ENCODE data around the gene LRP2.
"Not testable (repeated sequence)": the region's sequence is repeated elsewhere in the genome, so short reads cannot be mapped to it uniquely, and the experiment has no call there.

The LRP2 gene

DNA sequence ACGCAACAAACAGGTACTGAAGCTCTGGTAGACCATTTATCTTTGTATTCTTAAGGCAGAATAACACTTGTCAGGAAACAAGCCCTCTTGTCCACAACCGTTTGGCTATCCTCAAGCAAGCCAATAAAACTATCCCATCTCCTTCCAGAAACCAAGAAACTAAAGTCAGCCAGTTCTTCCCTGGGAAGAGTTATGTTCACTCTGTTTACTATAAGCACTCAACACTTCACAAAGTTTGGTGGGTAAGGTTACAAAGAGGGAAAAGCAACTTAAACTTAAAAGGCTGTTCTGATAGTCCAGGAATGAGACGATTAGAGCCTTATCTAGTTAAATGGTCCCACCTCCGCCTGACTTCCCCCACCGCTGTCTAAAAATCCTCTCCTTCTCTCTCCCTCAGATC lies 25.6 kb downstream of the LRP2 start:
- TF ChIP-seq, protein P1, sequence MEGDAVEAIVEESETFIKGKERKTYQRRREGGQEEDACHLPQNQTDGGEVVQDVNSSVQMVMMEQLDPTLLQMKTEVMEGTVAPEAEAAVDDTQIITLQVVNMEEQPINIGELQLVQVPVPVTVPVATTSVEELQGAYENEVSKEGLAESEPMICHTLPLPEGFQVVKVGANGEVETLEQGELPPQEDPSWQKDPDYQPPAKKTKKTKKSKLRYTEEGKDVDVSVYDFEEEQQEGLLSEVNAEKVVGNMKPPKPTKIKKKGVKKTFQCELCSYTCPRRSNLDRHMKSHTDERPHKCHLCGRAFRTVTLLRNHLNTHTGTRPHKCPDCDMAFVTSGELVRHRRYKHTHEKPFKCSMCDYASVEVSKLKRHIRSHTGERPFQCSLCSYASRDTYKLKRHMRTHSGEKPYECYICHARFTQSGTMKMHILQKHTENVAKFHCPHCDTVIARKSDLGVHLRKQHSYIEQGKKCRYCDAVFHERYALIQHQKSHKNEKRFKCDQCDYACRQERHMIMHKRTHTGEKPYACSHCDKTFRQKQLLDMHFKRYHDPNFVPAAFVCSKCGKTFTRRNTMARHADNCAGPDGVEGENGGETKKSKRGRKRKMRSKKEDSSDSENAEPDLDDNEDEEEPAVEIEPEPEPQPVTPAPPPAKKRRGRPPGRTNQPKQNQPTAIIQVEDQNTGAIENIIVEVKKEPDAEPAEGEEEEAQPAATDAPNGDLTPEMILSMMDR (IDR thresholded peaks at IDR 0.05; ENCODE audit: low read depth, low read length, missing control alignments) = no peak
- no peak overlapping the region for H3K4me3 ChIP-seq (ENCODE audit: low read depth, low read length)
- DNase-seq (ENCODE audit: low read depth) = no peak

DNA sequence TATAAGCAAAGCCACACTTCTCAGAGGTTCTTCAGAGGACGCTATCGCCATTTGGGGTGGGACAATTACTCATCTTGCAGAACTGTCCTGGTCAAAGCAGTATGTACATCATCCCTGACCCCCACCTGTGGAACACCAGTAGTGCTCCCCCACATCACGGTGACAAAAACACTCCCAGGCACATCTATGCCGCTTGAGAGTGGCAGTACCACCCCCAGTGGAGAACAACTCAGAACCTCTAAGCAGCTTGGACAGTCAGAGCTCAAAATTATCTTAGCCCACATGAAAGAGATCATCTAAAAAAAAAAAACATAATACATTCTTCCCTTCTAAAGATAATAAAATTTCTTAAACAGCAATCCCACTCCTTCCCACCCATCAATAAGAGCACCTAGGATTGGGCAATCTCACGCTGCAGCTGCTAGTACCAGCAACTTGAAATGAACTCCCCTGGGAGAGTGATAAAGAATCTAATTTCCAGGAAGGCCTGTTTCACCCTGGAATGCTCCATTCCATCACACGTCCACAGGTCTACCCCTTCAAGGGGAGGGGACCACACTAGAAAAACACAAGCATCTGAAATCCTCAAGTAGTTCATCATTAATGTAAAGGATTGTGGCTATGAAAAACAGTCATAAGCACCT lies 31.7 kb downstream of the LRP2 start:
- DNase-seq (ENCODE audit: low read depth) = no peak
- no peak overlapping the region for H3K4me3 ChIP-seq (ENCODE audit: low read depth, low read length)
- TF ChIP-seq, protein P1 (IDR thresholded peaks at IDR 0.05; ENCODE audit: low read depth, low read length, missing control alignments) = no peak

DNA sequence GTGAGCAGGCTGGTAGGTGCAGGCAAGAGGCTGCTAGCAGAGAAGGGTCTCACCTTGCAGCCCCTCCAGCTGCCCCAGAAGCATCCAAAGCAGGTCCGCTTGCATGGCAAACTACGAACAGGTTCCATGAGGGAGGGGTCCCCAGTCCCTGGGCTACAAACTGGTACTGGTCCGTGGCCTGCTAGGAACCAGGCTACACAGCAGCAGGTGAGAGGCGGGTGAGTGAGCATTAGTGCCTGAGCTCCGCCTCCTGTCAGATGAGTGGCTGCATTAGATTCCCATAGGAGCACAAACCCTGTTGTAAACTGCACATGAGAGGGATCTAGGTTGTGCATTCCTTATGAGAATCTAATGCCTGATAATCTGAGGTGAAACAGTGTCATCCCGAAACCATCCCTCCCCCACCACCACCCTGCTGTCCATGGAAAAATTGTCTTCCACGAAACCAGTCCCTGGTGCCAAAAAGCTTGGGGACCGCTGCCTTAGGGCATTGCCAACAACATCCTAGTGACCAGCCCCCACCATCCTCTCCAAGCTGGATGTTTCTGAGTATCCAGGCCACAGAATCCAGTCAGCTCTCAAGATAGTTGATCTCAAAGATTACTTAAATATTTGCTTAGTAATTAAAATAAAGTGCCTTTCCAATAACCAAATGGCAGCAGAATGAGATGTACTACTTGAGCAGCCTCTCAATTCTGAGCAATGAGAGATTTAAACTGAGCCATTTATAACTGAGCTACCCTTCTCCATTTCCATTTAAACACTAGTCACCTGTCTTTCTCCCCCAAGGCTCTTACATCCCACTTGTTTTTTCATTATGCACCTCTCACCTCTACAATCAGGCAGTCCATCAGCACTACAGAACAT lies 32.4 kb downstream of the LRP2 start:
- TF ChIP-seq, protein P1 (IDR thresholded peaks at IDR 0.05; ENCODE audit: low read depth, low read length, missing control alignments) = no peak
- H3K4me3 ChIP-seq (ENCODE audit: low read depth, low read length) = no peak overlapping the region
- no peak for DNase-seq (ENCODE audit: low read depth)

DNA sequence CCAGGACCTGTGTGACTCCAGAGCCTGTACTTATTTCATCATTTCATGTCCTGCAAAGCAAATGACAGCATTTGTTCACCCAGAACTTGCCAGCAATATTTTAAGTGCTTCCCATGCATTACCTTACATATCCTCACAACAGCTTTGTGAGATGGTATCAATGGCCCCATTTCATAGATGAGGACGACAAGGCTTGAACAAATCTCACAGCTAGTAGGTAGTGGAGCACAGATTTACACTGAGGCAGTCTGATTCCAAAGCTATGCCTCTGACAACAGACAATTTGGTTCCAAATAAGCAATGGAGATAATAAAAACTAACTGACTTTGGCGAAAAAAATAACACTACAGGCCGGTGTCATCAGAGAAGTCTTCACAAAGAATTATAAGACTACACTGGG lies 33.5 kb downstream of the LRP2 start:
- no peak for DNase-seq (ENCODE audit: low read depth)
- H3K4me3 ChIP-seq (ENCODE audit: low read depth, low read length) = no peak overlapping the region
- TF ChIP-seq, protein P1 (IDR thresholded peaks at IDR 0.05; ENCODE audit: low read depth, low read length, missing control alignments) = no peak

DNA sequence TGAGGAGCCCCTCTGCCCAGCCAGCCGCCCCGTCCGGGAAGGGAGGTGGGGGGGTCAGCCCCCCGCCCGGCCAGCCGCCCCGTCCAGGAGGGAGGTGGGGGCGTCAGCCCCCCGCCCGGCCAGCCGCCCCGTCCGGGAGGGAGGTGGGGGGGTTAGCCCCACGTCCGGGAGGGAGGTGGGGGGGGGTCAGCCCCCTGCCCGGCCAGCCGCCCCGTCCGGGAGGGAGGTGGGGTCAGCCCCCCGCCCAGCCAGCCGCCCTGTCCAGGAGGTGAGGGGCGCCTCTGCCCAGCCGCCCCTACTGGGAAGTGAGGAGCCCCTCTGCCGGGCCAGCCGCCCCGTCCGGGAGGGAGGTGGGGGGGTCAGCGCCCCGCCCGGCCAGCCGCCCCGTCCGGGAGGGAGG lies 34.5 kb downstream of the LRP2 start:
- not testable (repeated sequence) for H3K4me3 ChIP-seq (ENCODE audit: low read depth, low read length)

DNA sequence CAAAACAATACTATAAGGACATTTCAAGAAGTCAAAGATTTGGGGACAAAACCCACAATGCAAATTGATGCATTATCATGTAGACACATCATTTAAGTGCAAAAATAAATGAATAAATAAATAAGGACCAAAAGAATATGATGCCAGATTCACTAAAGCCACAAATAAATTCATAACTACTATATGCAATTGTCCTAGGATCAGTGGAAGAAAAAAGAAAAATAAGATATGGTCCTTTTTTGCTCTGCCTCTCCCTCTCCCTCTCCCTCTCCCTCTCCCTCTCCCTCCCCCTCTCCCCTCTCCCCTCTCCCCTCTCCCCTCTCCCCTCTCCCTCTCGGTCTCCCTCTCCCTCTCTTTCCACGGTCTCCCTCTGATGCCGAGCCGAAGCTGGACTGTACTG lies 36.4 kb downstream of the LRP2 start:
- DNase-seq (ENCODE audit: low read depth) = not testable (repeated sequence)

More for the DNA sequence above, 34.5 kb downstream of the LRP2 start:
- not testable (repeated sequence) for DNase-seq (ENCODE audit: low read depth)

DNA sequence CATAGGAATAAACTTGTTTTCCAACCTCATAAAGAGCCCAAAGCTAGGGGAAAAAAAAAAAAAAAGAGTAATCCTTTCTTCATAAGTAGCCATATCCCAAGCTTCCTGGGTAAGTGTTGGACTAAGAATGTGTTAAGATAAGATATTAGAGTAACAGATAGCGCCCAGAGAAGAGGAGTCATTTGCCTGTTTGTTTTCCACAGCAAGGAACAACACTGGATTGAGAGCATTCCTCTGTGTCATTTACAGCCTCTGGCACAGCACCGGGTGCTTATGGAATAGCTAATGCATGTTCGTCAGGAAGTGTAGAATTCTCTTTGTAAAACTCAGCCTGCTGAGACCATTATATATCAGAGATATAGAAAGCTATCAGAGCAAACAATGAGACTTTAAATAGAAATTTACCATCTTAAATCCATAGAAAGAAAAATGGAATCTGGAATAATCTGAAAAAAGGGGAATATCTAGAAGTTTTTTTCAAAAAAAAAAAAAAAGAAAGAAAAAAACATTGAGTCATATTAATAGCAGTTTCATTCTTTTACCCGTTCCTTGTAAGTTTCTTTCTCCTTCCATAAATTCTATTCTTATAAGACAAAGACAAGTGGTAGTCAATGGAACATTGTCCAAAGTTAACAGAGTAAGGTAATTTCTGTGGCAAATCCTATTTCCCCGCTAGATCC lies 37.6 kb downstream of the LRP2 start:
- H3K4me3 ChIP-seq (ENCODE audit: low read depth, low read length) = no peak overlapping the region
- DNase-seq (ENCODE audit: low read depth) = no peak
- TF ChIP-seq, protein P1 (IDR thresholded peaks at IDR 0.05; ENCODE audit: low read depth, low read length, missing control alignments) = no peak

More for the DNA sequence above, 36.4 kb downstream of the LRP2 start:
- not testable (repeated sequence) for H3K4me3 ChIP-seq (ENCODE audit: low read depth, low read length)
